A673 (cell line): ENCODE data around the gene SLC4A9.

Experiments used
- EZH2 ChIP-seq: fragments of 200-600 bp; sonication (generic); IDR thresholded peaks from 2 replicates; pipeline ENCODE4 v1.6.1; 2017; ENCODE audit warnings: borderline replicate concordance, low read depth, mild to moderate bottlenecking, mixed read lengths, antibody characterized with exemption, low read length; ENCODE audit not compliant: poor library complexity, severe bottlenecking
- TF ChIP-seq, protein P1 (sequence below): fragments of 300-800, 200-600 bp; sonication (generic); conservative IDR thresholded peaks from 2 replicates; pipeline ENCODE4 v1.5.1; 2017; ENCODE audit warnings: low read depth, mild to moderate bottlenecking, antibody characterized with exemption, low read length, moderate library complexity, mixed read lengths

GRCh38 chr5:140365282-140365681 lies 5.3 kb downstream of the SLC4A9 start:
- TF ChIP-seq, protein P1, sequence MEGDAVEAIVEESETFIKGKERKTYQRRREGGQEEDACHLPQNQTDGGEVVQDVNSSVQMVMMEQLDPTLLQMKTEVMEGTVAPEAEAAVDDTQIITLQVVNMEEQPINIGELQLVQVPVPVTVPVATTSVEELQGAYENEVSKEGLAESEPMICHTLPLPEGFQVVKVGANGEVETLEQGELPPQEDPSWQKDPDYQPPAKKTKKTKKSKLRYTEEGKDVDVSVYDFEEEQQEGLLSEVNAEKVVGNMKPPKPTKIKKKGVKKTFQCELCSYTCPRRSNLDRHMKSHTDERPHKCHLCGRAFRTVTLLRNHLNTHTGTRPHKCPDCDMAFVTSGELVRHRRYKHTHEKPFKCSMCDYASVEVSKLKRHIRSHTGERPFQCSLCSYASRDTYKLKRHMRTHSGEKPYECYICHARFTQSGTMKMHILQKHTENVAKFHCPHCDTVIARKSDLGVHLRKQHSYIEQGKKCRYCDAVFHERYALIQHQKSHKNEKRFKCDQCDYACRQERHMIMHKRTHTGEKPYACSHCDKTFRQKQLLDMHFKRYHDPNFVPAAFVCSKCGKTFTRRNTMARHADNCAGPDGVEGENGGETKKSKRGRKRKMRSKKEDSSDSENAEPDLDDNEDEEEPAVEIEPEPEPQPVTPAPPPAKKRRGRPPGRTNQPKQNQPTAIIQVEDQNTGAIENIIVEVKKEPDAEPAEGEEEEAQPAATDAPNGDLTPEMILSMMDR = no peak
- no peak for TF ChIP-seq EZH2
